Muscle layer of colon (tissue), 2 donors: ENCODE measurements around the gene FMO2.
"Not testable (repeated sequence)": the region's sequence is repeated elsewhere in the genome, so short reads cannot be mapped to it uniquely, and the experiment has no call there.

Source experiments
- H3K27ac ChIP-seq: one replicate; pipeline ENCODE4 v1.7.0; 2013; ENCODE audit warnings: low read depth, mild to moderate bottlenecking, low read length, moderate library complexity
- H3K27me3 ChIP-seq, 2 donors: one replicate each; pipeline ENCODE4 v1.7.0; 2013; ENCODE audit warnings: low read length in 2 of 2, mild to moderate bottlenecking in 2 of 2; ENCODE audit not compliant: insufficient read depth in 2 of 2, control insufficient read depth in 1 of 2
- H3K36me3 ChIP-seq: one replicate; pipeline ENCODE4 v1.7.0; 2013; ENCODE audit warnings: mild to moderate bottlenecking, low read length; ENCODE audit not compliant: insufficient read depth
- H3K4me1 ChIP-seq: one replicate; pipeline ENCODE4 v1.7.0; 2013; ENCODE audit warnings: mild to moderate bottlenecking, low read length; ENCODE audit not compliant: insufficient read depth
- H3K4me3 ChIP-seq, 2 donors: one replicate each; pipeline ENCODE4 v1.7.0; 2013; ENCODE audit warnings: low read length in 2 of 2, low read depth in 1 of 2, mild to moderate bottlenecking in 1 of 2, moderate library complexity in 1 of 2
- H3K9ac ChIP-seq: one replicate; pipeline ENCODE4 v1.7.0; 2013; ENCODE audit warnings: low read length
- H3K9me3 ChIP-seq: one replicate; pipeline ENCODE4 v1.7.0; 2013; ENCODE audit warnings: mild to moderate bottlenecking, low read length
- donor health status: abdominal sarcoma.
- donor health status: Adenocarcinoma of cecum.

Gene FMO2

DNA sequence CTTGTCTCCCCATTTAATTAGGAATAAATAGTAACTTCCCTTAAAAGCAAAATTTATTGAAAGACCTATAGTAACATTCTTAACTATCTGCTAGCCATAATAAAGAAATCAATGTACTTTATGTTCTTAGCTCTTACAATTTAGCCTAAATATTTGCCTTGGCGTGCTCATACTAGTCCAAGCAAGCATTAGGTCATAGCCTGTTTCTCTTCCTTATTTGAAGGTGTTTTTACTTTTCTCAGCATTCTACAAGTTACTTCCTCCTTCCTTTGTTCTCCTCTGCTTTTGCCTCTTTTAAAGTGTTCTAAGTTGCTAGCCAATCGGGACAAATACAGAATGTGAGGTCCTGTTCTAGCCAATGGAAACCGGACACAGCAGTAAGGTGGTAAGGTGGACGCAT, 39.2 kb downstream of the FMO2 start:
- H3K27me3 ChIP-seq, H3K4me1 ChIP-seq, H3K9ac ChIP-seq, H3K9me3 ChIP-seq, H3K36me3 ChIP-seq, H3K27ac ChIP-seq, H3K4me3 ChIP-seq: not testable (repeated sequence)

DNA sequence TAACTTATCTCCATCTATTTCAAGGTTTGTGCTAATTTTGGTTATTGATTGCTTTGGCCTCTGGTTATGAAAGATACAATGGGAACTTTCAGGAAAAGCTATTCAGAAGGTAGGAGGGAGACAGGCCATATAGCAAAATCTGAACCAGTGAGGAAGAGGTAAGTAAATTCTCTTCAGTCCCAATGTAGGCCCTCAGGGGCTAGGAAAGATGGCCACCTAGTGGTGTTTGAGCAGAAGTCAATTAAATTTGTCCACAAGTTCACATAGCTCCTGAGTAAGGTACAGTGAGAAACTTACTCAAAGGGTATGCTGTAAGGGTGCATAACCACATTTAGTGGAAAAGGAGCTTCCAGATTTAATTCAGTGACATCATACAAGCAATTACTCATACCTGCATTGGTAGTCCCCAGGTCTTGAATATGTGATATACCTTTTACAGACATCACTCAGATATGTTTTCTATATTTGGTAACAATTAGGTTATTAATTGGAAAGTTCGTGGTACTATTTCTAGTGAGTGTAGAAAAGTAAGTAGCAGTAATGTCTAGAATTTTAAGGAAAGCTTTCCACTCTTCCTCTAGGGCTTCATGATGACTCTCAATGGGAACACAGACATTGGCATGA, 41.8 kb downstream of the FMO2 start:
- H3K4me1 ChIP-seq, result peaks cover 6% of the 10 kb centered on the region
- no peaks in the 10 kb centered on the region for H3K9me3 ChIP-seq
- H3K27me3 ChIP-seq, result no peaks in the 10 kb centered on the region
- no peaks in the 10 kb centered on the region for H3K36me3 ChIP-seq
- no peak overlapping the region for H3K4me3 ChIP-seq
- H3K9ac ChIP-seq, result no peak overlapping the region
- H3K27ac ChIP-seq, result no peak overlapping the region

DNA sequence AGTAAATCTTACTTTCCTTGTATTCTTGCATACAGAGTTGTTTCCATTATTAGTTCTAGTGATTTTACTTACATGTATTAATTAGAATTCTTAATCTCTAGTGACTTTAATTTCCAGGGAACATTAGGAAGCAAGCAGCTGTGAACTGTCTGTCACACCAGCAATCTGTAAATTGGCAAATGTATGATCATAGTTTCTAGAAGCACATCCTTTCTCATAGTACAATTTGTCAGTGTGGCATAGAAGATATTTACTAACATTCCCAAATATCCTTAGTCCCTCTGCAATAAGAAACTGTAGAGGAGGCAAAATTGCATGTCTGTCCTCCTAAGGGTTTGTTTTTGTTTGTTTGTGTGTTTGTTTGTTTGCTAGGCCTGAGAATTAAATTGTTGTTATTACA, 46.2 kb downstream of the FMO2 start:
- Histone ChIP-seq H3K27me3 (no peaks in the 10 kb centered on the region), H3K9ac (no peak overlapping the region), H3K27ac (no peak overlapping the region), H3K4me1 (no peaks in the 10 kb centered on the region), H3K36me3 (no peaks in the 10 kb centered on the region), H3K9me3 (no peaks in the 10 kb centered on the region), H3K4me3 (no peak overlapping the region)

DNA sequence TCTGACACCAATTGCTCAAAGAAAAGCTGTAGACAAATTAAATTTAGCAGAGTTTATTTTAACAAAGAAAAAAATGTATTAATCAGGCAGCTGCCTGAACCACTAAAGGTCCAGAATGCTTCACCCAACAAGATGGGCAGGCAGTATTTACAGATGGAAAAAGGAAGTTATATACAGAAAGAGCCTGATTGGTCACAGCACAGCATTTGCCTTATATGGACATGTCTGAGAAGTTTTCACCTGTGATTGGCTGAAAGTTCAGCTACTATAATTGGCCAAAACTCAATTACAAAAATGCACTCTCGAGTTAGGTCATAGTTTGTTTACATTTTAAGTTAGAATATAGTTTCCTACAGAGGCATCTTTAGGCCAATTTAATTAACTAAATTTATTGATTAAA, 48.1 kb downstream of the FMO2 start:
- Histone ChIP-seq H3K27ac (no peak overlapping the region), H3K9ac (no peak overlapping the region), H3K27me3 (peaks cover 0 to 4% of the 10 kb centered on the region in 2 donors), H3K36me3 (no peaks in the 10 kb centered on the region), H3K9me3 (no peaks in the 10 kb centered on the region), H3K4me1 (no peaks in the 10 kb centered on the region), H3K4me3 (no peak overlapping the region)

DNA sequence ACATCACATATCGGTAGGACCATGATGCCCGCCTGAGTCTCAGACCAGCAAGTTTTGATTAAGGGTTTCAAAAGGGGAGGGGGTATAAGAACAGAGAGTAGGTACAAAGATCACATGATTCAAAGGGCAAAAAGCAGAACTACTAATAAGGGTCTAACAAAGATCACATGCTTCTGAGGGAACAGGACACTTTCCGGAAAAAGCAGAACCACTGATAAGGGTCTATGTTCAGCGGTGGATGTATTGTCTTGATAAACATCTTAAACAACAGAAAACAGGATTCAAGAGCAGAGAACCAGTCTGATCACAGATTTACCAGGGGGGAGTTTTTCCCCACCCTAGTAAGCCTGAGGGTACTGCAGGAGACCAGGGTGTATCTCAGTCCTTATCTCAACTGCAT, 51.1 kb downstream of the FMO2 start:
- H3K27ac ChIP-seq, result not testable (repeated sequence)

DNA sequence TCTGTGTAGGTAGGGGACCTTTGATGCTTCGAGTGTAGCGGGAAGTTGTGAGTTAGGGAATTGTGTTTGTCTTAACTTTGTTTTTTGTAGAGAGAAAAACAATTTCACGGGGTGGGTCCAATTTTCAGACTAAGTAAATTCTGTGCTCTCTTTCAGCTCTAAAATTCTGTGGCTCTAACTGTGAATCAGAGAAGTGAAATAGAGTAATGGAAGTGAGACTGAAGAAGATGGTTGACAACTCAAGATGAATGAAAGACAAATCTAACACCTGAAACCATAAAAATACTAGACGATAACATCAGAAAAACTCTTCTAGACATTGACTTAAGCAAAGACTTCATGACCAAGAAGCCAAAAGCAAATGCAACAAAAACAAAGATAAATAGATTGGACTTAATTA, 58.8 kb downstream of the FMO2 start:
- H3K36me3 ChIP-seq, result no peaks in the 10 kb centered on the region
- H3K27ac ChIP-seq, result no peak overlapping the region
- no peak overlapping the region for H3K4me3 ChIP-seq
- H3K9me3 ChIP-seq, result no peaks in the 10 kb centered on the region
- no peaks in the 10 kb centered on the region for H3K4me1 ChIP-seq
- no peaks in the 10 kb centered on the region for H3K27me3 ChIP-seq
- no peak overlapping the region for H3K9ac ChIP-seq

More for the DNA sequence above, 51.1 kb downstream of the FMO2 start:
- H3K9me3 ChIP-seq, H3K27me3 ChIP-seq, H3K4me3 ChIP-seq, H3K9ac ChIP-seq, H3K36me3 ChIP-seq, H3K4me1 ChIP-seq: not testable (repeated sequence)

DNA sequence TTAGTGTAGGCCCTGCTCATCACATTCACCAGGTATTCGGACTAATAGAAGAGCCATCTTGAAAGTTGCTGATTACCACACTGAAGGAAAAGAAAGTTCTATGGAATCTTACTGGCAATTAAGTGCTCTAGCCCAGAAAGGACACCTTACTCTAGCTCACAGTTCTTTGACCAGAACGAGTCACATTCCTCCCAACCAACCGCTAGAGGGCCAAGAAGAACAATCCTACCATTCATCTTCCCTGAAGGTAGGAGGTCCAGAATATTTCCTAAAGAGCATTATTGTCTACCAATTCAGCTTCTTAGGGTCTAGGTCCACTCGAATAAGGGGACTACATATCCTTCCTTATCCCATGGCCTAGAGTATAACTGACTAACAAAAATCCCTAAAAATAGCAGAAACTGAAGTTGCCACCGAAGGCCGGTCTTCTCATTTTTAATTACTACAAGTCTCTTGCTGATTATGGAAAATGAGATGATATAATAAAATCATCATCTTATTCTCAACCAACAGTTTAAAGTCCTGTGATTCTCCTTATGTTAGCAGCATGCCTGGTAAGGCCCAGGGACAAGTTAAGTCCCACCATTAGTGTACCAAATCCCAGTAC, 60.5 kb downstream of the FMO2 start:
- no peaks in the 10 kb centered on the region for H3K9me3 ChIP-seq
- no peaks in the 10 kb centered on the region for H3K36me3 ChIP-seq
- no peak overlapping the region for H3K4me3 ChIP-seq
- no peak overlapping the region for H3K9ac ChIP-seq
- no peaks in the 10 kb centered on the region for H3K4me1 ChIP-seq
- H3K27me3 ChIP-seq, result no peaks in the 10 kb centered on the region
- H3K27ac ChIP-seq, result no peak overlapping the region

DNA sequence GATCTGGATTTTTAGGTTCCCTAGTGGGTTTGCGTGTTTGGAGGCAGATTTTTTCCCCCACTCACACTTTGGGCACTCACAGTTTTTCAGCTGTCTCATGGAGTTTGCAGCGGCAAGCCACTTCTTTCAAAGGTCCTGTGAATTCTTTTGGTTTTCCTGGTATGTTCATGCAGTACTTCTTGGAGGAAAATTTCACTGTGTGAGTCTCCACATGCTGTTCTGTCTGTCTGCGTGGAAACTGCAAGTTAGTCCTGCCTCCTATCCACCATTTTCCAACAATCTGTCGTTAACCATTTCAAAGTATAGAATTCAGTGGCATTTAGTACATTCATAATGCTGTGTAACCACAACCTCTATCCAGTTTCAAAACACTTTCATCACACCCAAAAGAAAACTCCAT, 62.4 kb downstream of the FMO2 start:
- Histone ChIP-seq H3K4me3 (no peak overlapping the region), H3K27me3 (peaks cover 0 to 15% of the 10 kb centered on the region in 2 donors), H3K36me3 (no peaks in the 10 kb centered on the region), H3K27ac (no peak overlapping the region), H3K9me3 (no peaks in the 10 kb centered on the region), H3K9ac (no peak overlapping the region), H3K4me1 (no peaks in the 10 kb centered on the region)

DNA sequence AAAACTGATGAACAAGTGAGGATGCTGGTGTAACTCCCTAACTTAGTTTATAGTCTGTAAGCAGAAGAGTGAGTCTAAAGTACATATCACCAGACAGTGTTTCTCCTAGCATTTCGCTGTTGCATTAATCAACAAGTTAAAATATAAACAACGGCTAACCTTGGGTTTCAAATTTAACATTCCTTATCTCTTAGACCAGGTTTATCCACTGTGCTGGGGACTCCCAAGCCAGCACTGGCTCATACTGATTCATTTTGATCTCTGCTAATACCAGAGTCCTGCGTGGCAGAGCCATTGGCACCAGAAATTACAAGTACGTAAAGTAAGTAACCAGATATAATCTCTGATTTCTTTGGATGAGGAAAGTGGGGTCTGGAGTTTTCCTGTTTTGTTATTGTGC, 63.2 kb downstream of the FMO2 start, which contains the start of gene FMO1:
FMO1 (plus strand) TSS at position 193 of the 400 bp plus-strand sequence. CDS start 9,594 bp downstream, outside the sequence.
- H3K4me3 ChIP-seq, result no peak within 1 kb of the TSS
- H3K4me1 ChIP-seq, result no peaks in the 10 kb centered on the region
- no peaks in the 10 kb centered on the region for H3K9me3 ChIP-seq
- H3K27me3 ChIP-seq, result peaks cover 0 to 22% of the 10 kb centered on the region in 2 donors
- H3K36me3 ChIP-seq, result no peaks in the 10 kb centered on the region
- H3K27ac ChIP-seq, result no peak within 1 kb of the TSS
- H3K9ac ChIP-seq, result no peak within 1 kb of the TSS

DNA sequence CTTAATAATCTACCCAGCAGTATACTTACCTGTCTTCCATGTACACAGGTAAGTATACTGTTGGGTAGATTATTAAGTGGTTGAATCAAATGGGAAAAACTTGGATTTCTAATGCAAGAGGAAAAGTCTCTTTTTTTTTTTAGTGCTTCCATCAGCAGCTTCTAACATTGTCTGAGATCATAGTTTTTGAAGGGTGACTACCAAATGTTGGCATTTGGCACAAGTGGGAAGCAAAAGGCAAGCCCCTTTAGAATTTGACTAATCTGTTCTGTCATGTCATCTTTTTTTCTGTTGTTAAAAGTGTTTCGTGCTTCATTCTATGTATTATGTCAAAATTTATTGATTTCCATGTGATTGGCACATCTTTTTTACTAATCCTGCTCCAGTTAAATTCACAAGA, 63.7 kb downstream of the FMO2 start:
- Histone ChIP-seq H3K27ac (no peak overlapping the region), H3K4me3 (no peak overlapping the region), H3K4me1 (no peaks in the 10 kb centered on the region), H3K9ac (no peak overlapping the region), H3K9me3 (no peaks in the 10 kb centered on the region), H3K36me3 (no peaks in the 10 kb centered on the region), H3K27me3 (peaks cover 0 to 22% of the 10 kb centered on the region in 2 donors)

DNA sequence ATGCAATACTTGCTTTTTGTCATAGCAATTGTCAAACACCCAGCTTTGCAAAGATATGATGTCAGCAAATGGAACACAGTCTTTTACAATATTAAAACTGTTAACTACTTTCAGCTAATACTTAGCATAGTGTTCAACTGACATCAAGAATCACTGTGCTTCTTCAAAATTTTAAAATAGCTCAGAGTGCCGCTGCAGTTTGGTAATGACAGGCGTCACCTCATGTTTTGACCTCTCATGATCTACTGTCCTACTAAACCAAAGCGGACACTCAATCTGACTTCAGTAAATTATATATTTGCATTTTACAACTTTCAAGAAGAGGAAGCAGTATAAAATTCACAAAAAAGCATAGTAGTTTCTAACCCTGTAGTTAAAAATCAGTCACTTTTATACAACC, 65.2 kb downstream of the FMO2 start:
- Histone ChIP-seq H3K9me3 (no peaks in the 10 kb centered on the region), H3K4me1 (no peaks in the 10 kb centered on the region), H3K27me3 (peaks cover 7 to 22% of the 10 kb centered on the region in 2 donors), H3K9ac (no peak overlapping the region), H3K36me3 (no peaks in the 10 kb centered on the region), H3K4me3 (no peak overlapping the region), H3K27ac (no peak overlapping the region)
